Fibroblast of skin of back (primary cell): ENCODE data around the gene RCOR1.

Experiments used
- DNase-seq: peaks from one replicate; pipeline ENCODE4 v3.0.0-alpha.2; 2013

The RCOR1 gene

GRCh38 chr14:102777711-102778337 is 185.4 kb downstream of the RCOR1 start:
- DNase-seq, result no peak

- no peak for DNase-seq
Observed at GRCh38 chr14:102778338-102779083, 186.1 kb downstream of the RCOR1 start.

- DNase-seq, result peak; percentile 39
Observed at GRCh38 chr14:102779084-102779462, 186.6 kb downstream of the RCOR1 start.

- no peak for DNase-seq
Observed at GRCh38 chr14:102779574-102780315, 187.3 kb downstream of the RCOR1 start.
